Astrocyte of the spinal cord (primary cell): Measurements from ENCODE around the gene SLC25A53.
"Not testable (repeated sequence)": the region's sequence is repeated elsewhere in the genome, so short reads cannot be mapped to it uniquely, and the experiment has no call there.

ENCODE experiments used
- DNase-seq: peaks from one replicate; pipeline ENCODE4 v3.0.0; 2011; ENCODE audit warnings: low read depth, low spot score
- H3K4me3 ChIP-seq: 2 replicates; pipeline ENCODE4 v1.5.1; 2011; ENCODE audit warnings: low read depth, mild to moderate bottlenecking, low read length, moderate library complexity
- CTCF ChIP-seq: IDR thresholded peaks from 2 replicates; pipeline ENCODE4 v1.5.1; 2012; ENCODE audit warnings: low read depth, mild to moderate bottlenecking, low read length, inconsistent platforms
- in situ Hi-C: cut with HindIII; loops from 2 replicates; pipeline ENCODE4 v1.10.0; 2017; ENCODE audit warnings: low sequenced_read_pairs

Gene SLC25A53

GRCh38 chrX:104117759-104118158 is 39.0 kb downstream of the SLC25A53 start:
- no peak overlapping the region for H3K4me3 ChIP-seq
- DNase-seq: no peak
- in situ Hi-C loops: no loop called here
- no peak for TF ChIP-seq CTCF

GRCh38 chrX:104113222-104113965 is 43.4 kb downstream of the SLC25A53 start:
- peak; percentile 57 for TF ChIP-seq CTCF
- peak; percentile 49 for DNase-seq
- in situ Hi-C loops: no loop called here
- peak overlapping the region; percentile 54 for H3K4me3 ChIP-seq

GRCh38 chrX:104112326-104112951 is 44.4 kb downstream of the SLC25A53 start, which contains the start of gene ZCCHC18:
Gene ZCCHC18, plus strand, starts transcription at chrX:104112523. Its CDS starts 1,589 bp downstream, at chrX:104114112.
- DNase-seq: peak; percentile 72
- TF ChIP-seq CTCF: no peak
- H3K4me3 ChIP-seq: peak within 1 kb of the TSS; percentile 54
- in situ Hi-C loops: no loop called here

- in situ Hi-C loops, DNase-seq, H3K4me3 ChIP-seq: not testable (repeated sequence)
Measured at GRCh38 chrX:104110491-104111240, 46.1 kb downstream of the SLC25A53 start.

GRCh38 chrX:104108955-104109354 is 47.9 kb downstream of the SLC25A53 start:
- no peak for TF ChIP-seq CTCF
- no peak overlapping the region for H3K4me3 ChIP-seq
- no peak for DNase-seq
- in situ Hi-C loops: no loop called here

GRCh38 chrX:104105330-104106262 is 51.2 kb downstream of the SLC25A53 start:
- in situ Hi-C loops: no loop called here
- no peak for TF ChIP-seq CTCF

More at GRCh38 chrX:104105330-104106262, 51.2 kb downstream of the SLC25A53 start:
- no peak for DNase-seq
- H3K4me3 ChIP-seq: no peak overlapping the region
